MCF 10A (cell line): ENCODE data around the gene CACNA1D. TPM values are rescaled to one million over a fixed set of nuclear protein-coding genes. Genes with fewer than 3 reads are reported as not detected.

ENCODE experiments used
- BruUV-seq: library from RNA; stranded (reverse); fragments of 400-500 nt; replicated peaks from 2 replicates; lab custom pipeline; 2021; lab: Mats Ljungman, UMichigan
- CTCF ChIA-PET: fragments of 300-600 bp; sonication (Branson Sonifier 250); formaldehyde crosslinking; extraction: SDS; loops from one replicate; lab custom pipeline; 2021; ENCODE audit warnings: antibody characterized with exemption, inconsistent platforms; lab: Yijun Ruan, JAX
- POLR2A ChIA-PET: fragments of 300-600, 350-650 bp; sonication (Branson Sonifier 250); formaldehyde crosslinking; extraction: SDS; loops from one replicate; lab custom pipeline; 2020; ENCODE audit warnings: antibody characterized with exemption, inconsistent platforms; lab: Yijun Ruan, JAX
- DNase-seq: peaks from one replicate; pipeline ENCODE4 v3.0.0-alpha.2; 2018; ENCODE audit not compliant: unreplicated experiment
- H3K27ac Mint-ChIP-seq: one replicate; pipeline ENCODE4 v1.8.0; 2022; ENCODE audit warnings: mild to moderate bottlenecking, low read depth, mixed read lengths; ENCODE audit not compliant: unreplicated experiment
- H3K27me3 Mint-ChIP-seq: one replicate; pipeline ENCODE4 v1.8.0; 2022; ENCODE audit warnings: mixed read lengths; ENCODE audit not compliant: insufficient read depth, unreplicated experiment
- H3K36me3 Mint-ChIP-seq: one replicate; pipeline ENCODE4 v1.8.0; 2022; ENCODE audit warnings: mild to moderate bottlenecking, moderate library complexity, mixed read lengths; ENCODE audit not compliant: insufficient read depth, unreplicated experiment
- H3K4me1 Mint-ChIP-seq: one replicate; pipeline ENCODE4 v1.8.0; 2022; ENCODE audit warnings: mixed read lengths; ENCODE audit not compliant: insufficient read depth, unreplicated experiment
- H3K4me3 Mint-ChIP-seq: one replicate; pipeline ENCODE4 v1.8.0; 2022; ENCODE audit warnings: mild to moderate bottlenecking, moderate library complexity, mixed read lengths; ENCODE audit not compliant: unreplicated experiment
- H3K9me3 Mint-ChIP-seq: one replicate; pipeline ENCODE4 v1.8.0; 2022; ENCODE audit warnings: mixed read lengths; ENCODE audit not compliant: unreplicated experiment
- intact Hi-C: fragments of 100-400 bp; cut with micrococcal nuclease; formaldehyde crosslinking; loops from 2 replicates; pipeline ENCODE4 v1.14.1; 2022
- total RNA-seq: library from RNA; stranded (reverse); gene quantifications from 2 replicates; pipeline ENCODE4 v1.2.3, GENCODE V29; 2022
- TF ChIP-seq, protein P1 (sequence below): fragments of 200-600 bp; IDR thresholded peaks from one replicate; pipeline ENCODE4 v1.8.0; 2022; ENCODE audit warnings: antibody characterized with exemption, mild to moderate bottlenecking; ENCODE audit not compliant: unreplicated experiment

The CACNA1D gene
- total RNA-seq, 1 experiment from 2014 or later = 0.26 TPM

- Mint-ChIP-seq H3K27me3 (peaks cover 48% of the 10 kb centered on the region), H3K27ac (no peak overlapping the region), H3K4me1 (no peaks in the 10 kb centered on the region), H3K36me3 (no peaks in the 10 kb centered on the region), H3K9me3 (no peaks in the 10 kb centered on the region), H3K4me3 (no peak overlapping the region)
- intact Hi-C loops = no loop called here
- TF ChIP-seq, protein P1, sequence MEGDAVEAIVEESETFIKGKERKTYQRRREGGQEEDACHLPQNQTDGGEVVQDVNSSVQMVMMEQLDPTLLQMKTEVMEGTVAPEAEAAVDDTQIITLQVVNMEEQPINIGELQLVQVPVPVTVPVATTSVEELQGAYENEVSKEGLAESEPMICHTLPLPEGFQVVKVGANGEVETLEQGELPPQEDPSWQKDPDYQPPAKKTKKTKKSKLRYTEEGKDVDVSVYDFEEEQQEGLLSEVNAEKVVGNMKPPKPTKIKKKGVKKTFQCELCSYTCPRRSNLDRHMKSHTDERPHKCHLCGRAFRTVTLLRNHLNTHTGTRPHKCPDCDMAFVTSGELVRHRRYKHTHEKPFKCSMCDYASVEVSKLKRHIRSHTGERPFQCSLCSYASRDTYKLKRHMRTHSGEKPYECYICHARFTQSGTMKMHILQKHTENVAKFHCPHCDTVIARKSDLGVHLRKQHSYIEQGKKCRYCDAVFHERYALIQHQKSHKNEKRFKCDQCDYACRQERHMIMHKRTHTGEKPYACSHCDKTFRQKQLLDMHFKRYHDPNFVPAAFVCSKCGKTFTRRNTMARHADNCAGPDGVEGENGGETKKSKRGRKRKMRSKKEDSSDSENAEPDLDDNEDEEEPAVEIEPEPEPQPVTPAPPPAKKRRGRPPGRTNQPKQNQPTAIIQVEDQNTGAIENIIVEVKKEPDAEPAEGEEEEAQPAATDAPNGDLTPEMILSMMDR = no peak
- no TSS peak for BruUV-seq
- ChIA-PET CTCF (no interaction called here), POLR2A (no interaction called here)
- no peak for DNase-seq
Measured at GRCh38 chr3:53787016-53787415, 292.6 kb downstream of the CACNA1D start.

- intact Hi-C loops = no loop called here
- Mint-ChIP-seq H3K36me3 (no peaks in the 10 kb centered on the region), H3K4me1 (no peaks in the 10 kb centered on the region), H3K9me3 (no peaks in the 10 kb centered on the region), H3K27ac (no peak overlapping the region), H3K27me3 (peaks cover 43% of the 10 kb centered on the region), H3K4me3 (no peak overlapping the region)
- ChIA-PET CTCF (interaction anchor here (0.6 to 0.9 kb wide), 2 partner anchors 9 to 320 kb away, joined by 3 to 4 read pairs; no protein-coding TSS in a partner anchor), POLR2A (no interaction called here)
- DNase-seq = no peak
- TF ChIP-seq, protein P1 = no peak
- no TSS peak for BruUV-seq
Measured at GRCh38 chr3:53788038-53788437, 293.6 kb downstream of the CACNA1D start.

- Mint-ChIP-seq H3K4me1 (no peaks in the 10 kb centered on the region), H3K4me3 (no peak overlapping the region), H3K36me3 (no peaks in the 10 kb centered on the region), H3K9me3 (no peaks in the 10 kb centered on the region), H3K27me3 (peaks cover 29% of the 10 kb centered on the region), H3K27ac (no peak overlapping the region)
- ChIA-PET CTCF (no interaction called here), POLR2A (interaction anchor here (0.9 kb wide), 1 partner anchor 15 kb away, joined by 5 read pairs; no protein-coding TSS in a partner anchor)
- no peak for DNase-seq
- TF ChIP-seq, protein P1 = no peak
- BruUV-seq = no TSS peak
- intact Hi-C loops = no loop called here
Measured at GRCh38 chr3:53789459-53789858, 295.0 kb downstream of the CACNA1D start.

GRCh38 chr3:53790470-53790869 lies 296.1 kb downstream of the CACNA1D start:
- no TSS peak for BruUV-seq
- POLR2A ChIA-PET = interaction anchor here (0.9 kb wide), 1 partner anchor 16 kb away, joined by 5 read pairs; no protein-coding TSS in a partner anchor
- Mint-ChIP-seq H3K4me3 (no peak overlapping the region), H3K36me3 (no peaks in the 10 kb centered on the region), H3K27me3 (peaks cover 29% of the 10 kb centered on the region), H3K9me3 (no peaks in the 10 kb centered on the region), H3K4me1 (peaks cover 9% of the 10 kb centered on the region), H3K27ac (no peak overlapping the region)
- intact Hi-C loops = no loop called here
- CTCF ChIA-PET = no interaction called here
- no peak for DNase-seq
- TF ChIP-seq, protein P1 = no peak
